ENCODE results near the gene ZNF212. TPM values are rescaled to one million over a fixed set of nuclear protein-coding genes. Genes with fewer than 3 reads are reported as not detected.
"Not testable (repeated sequence)": the region's sequence is repeated elsewhere in the genome, so short reads cannot be mapped to it uniquely, and the experiment has no call there.

The ZNF212 gene
- total RNA-seq, 4 donors from 2014 or later: 8.4 to 12.6 (median 10.5) TPM

- DNase-seq (ENCODE audit: low spot score in 2 of 2): peak in 1 of 2 donors; percentile 13
- 2 to 3% methylated on average over 16 of the region's 16 CpGs for WGBS, 2 donors
- H3K36me3 ChIP-seq: peaks cover 0 to 27% (median 8%) of the 10 kb centered on the region in 3 donors
- peak overlapping the region; percentile 88 to 98 (median 96) for H3K27ac ChIP-seq
- no peaks in the 10 kb centered on the region for H3K27me3 ChIP-seq
- peak overlapping the region; percentile 59 to 98 (median 86) for H3K4me3 ChIP-seq
- H3K4me1 ChIP-seq: peaks cover 0 to 32% (median 16%) of the 10 kb centered on the region in 4 donors
- no peaks in the 10 kb centered on the region for H3K9me3 ChIP-seq
- TF ChIP-seq EP300 (IDR thresholded peaks at IDR 0.05) (no peak), POLR2A (IDR thresholded peaks at IDR 0.05) (no peak), CTCF (IDR thresholded peaks at IDR 0.05) (no peak)
These were observed 21.9 kb downstream of the ZNF212 start for GRCh38 chr7:149261316-149261828.

DNA sequence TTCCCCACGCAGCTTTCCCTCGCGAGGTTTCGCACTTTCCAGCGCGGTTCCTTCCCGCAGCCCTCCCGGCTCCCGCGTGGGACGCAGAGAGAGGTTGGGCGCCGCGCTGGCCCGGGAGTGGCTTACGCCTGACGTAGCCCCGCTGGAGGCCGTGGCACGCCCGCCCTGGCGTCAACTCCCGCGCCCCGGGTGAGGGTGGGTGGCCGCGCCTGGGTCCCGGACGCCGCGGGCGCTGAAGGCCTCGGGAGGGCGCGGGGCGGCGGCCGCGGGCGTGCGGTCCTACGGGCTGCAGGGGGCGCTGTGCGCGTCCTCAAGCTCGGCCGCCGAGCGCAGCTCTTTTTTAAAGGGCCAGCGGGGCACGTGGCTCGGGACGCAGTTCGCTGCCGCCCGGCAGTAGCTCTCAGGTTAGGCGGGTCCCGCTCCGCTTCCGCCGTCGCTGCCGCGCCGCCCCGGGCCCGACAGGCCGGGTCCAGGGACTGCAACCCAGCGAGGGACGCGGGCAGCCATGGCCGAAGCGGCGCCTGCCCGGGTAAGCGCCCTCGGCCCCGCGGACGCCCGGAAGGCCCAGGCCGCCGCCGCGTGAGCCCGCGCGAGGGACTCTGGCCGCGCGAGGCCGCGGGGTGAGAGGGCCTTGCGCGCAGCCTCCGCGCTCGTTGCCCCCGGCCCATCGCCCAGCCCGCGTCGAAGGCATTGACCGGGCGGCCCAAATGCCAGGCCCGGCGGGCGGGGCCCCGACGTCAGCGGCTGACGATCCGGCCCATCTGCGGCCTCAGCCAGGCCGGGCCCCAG lies 22.6 kb downstream of the ZNF212 start, which contains the start of gene ZNF783:
TSS of gene ZNF783 (plus strand) at position 368 of the 789 bp plus-strand sequence. CDS start at position 506, 138 bp downstream.
- peaks cover 0 to 27% (median 14%) of the 10 kb centered on the region in 3 donors for H3K36me3 ChIP-seq
- H3K27ac ChIP-seq: peak within 1 kb of the TSS; percentile 88 to 98 (median 96)
- H3K4me3 ChIP-seq: peak within 1 kb of the TSS; percentile 59 to 98 (median 86)
- 0 to 1% methylated on average over 9 to 96 of the region's 115 CpGs for WGBS, 2 donors
- TF ChIP-seq EP300 (IDR thresholded peaks at IDR 0.05) (peak in 1 of 2 donors; percentile 59), CTCF (IDR thresholded peaks at IDR 0.05) (peak; percentile 83 to 98 (median 97)), POLR2A (IDR thresholded peaks at IDR 0.05) (peak in 1 of 2 donors; percentile 54)
- peak; percentile 73 to 74 for DNase-seq (ENCODE audit: low spot score in 2 of 2)
- peaks cover 0 to 32% (median 16%) of the 10 kb centered on the region in 4 donors for H3K4me1 ChIP-seq
- no peaks in the 10 kb centered on the region for H3K27me3 ChIP-seq
- no peaks in the 10 kb centered on the region for H3K9me3 ChIP-seq

GRCh38 chr7:149266451-149266850 lies 27.0 kb downstream of the ZNF212 start:
- Histone ChIP-seq H3K27me3 (no peaks in the 10 kb centered on the region), H3K4me1 (peaks cover 0 to 23% (median 16%) of the 10 kb centered on the region in 4 donors), H3K9me3 (no peaks in the 10 kb centered on the region), H3K4me3 (no peak overlapping the region), H3K36me3 (peaks cover 0 to 63% (median 21%) of the 10 kb centered on the region in 3 donors), H3K27ac (no peak overlapping the region)
- WGBS, 2 donors: 93 to 95% methylated on average over 12 to 21 of the region's 21 CpGs
- no peak for TF ChIP-seq POLR2A (IDR thresholded peaks at IDR 0.05)
- no peak for TF ChIP-seq EP300 (IDR thresholded peaks at IDR 0.05)
- no peak for TF ChIP-seq CTCF (IDR thresholded peaks at IDR 0.05)
- DNase-seq (ENCODE audit: low spot score in 2 of 2): no peak

DNA sequence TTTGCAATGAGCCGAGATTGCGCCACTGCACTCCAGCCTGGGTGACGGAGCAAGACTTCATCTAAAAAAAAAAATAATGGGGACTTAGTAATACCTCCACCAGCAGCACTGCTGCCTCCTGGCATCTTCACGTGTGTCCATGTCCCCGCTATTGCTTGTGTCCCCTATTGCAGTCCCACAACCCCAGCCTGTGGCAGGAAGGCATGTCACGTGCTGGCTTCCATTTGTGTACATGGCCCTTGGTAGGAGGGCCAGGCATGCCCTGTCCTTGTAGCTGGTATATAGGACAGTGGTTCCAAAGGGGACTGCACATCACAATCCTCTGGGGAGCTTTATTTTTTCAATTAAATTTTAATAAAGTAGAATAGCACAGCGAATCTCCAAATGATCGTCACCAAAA lies 28.3 kb downstream of the ZNF212 start:
- 95 to 96% methylated on average over 8 of the region's 8 CpGs for WGBS, 2 donors
- H3K27ac ChIP-seq: no peak overlapping the region
- H3K9me3 ChIP-seq: no peaks in the 10 kb centered on the region
- no peak for DNase-seq (ENCODE audit: low spot score in 2 of 2)
- no peak overlapping the region for H3K4me3 ChIP-seq
- H3K36me3 ChIP-seq: peaks cover 0 to 75% (median 21%) of the 10 kb centered on the region in 3 donors
- no peak for TF ChIP-seq POLR2A (IDR thresholded peaks at IDR 0.05)
- no peak for TF ChIP-seq CTCF (IDR thresholded peaks at IDR 0.05)
- TF ChIP-seq EP300 (IDR thresholded peaks at IDR 0.05): no peak
- H3K4me1 ChIP-seq: peaks cover 0 to 18% (median 13%) of the 10 kb centered on the region in 4 donors
- no peaks in the 10 kb centered on the region for H3K27me3 ChIP-seq

GRCh38 chr7:149274424-149274823 lies 35.0 kb downstream of the ZNF212 start:
- H3K27me3 ChIP-seq; DNase-seq (ENCODE audit: low spot score in 2 of 2); H3K9me3 ChIP-seq; H3K4me3 ChIP-seq; H3K27ac ChIP-seq; H3K4me1 ChIP-seq: not testable (repeated sequence)
- H3K36me3 ChIP-seq: peaks cover 3 to 86% (median 15%) of the 10 kb centered on the region in 3 donors
- 99% methylated on average over 8 of the region's 8 CpGs for WGBS, 2 donors

Measured in tibial nerve (tissue), 4 donors.